ENCODE measurements around the gene PDE4D. TPM values are rescaled to one million over a fixed set of nuclear protein-coding genes. Genes with fewer than 3 reads are reported as not detected.

The PDE4D gene
- total RNA-seq, 4 donors from 2014 or later: 15.9 to 66.3 (median 48.7) TPM

DNA sequence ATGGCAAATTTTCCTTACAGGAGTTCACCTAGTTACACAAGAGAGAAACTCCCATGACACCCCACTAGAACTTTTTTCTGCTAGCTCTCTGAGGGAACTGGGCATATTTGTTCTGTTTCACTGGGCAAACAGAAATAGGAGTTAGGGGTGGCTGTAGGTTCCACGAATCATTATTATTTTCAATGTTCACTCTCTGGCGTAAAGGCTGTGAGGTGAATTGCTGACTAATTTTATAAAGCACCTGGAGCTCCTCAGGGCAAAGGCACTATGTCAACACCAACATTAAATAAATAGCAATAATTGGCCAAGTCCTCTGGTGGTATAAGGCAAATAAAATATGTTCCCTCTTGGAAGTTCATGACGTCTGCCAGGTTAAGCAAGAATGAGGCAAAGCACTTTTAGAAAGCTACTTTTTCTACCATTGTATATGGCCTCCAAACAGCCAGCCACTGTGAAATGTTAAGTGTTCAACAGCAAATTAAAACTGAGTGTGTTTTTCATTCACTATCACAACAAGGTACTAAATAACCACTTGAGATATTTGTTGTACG lies 344.6 kb downstream of the PDE4D start:
- Histone ChIP-seq H3K4me1 (peaks cover 0 to 4% (median 2%) of the 10 kb centered on the region in 4 donors), H3K27me3 (no peaks in the 10 kb centered on the region), H3K36me3 (no peaks in the 10 kb centered on the region), H3K4me3 (no peak overlapping the region), H3K9me3 (no peaks in the 10 kb centered on the region), H3K27ac (no peak overlapping the region)
- TF ChIP-seq POLR2A (IDR thresholded peaks at IDR 0.05): no peak
- TF ChIP-seq, protein P1, sequence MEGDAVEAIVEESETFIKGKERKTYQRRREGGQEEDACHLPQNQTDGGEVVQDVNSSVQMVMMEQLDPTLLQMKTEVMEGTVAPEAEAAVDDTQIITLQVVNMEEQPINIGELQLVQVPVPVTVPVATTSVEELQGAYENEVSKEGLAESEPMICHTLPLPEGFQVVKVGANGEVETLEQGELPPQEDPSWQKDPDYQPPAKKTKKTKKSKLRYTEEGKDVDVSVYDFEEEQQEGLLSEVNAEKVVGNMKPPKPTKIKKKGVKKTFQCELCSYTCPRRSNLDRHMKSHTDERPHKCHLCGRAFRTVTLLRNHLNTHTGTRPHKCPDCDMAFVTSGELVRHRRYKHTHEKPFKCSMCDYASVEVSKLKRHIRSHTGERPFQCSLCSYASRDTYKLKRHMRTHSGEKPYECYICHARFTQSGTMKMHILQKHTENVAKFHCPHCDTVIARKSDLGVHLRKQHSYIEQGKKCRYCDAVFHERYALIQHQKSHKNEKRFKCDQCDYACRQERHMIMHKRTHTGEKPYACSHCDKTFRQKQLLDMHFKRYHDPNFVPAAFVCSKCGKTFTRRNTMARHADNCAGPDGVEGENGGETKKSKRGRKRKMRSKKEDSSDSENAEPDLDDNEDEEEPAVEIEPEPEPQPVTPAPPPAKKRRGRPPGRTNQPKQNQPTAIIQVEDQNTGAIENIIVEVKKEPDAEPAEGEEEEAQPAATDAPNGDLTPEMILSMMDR (IDR thresholded peaks at IDR 0.05): no peak
- no peak for TF ChIP-seq EP300 (IDR thresholded peaks at IDR 0.05)
- no peak for DNase-seq (ENCODE audit: low spot score in 2 of 2)
- WGBS, 2 donors: 84 to 94% methylated on average over 4 of the region's 4 CpGs

DNA sequence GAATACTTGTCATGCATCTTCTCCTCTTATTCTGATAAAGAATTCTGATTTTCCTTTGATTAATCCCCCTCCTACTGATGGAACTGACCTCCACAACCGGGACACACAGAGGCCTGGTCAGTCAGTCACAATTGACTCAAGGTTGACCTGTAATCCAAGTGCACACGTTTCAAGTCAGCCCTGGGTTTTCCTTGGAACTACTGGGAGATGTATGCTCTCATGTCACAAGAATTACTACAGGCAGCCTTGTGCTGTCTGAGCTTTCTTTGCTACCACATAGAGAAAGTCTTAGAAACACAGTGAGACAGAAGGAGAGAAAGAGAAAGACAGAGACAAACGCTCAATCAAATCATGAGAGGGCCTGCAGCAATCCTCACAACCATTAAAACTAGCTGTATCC lies 345.8 kb downstream of the PDE4D start:
- no peak overlapping the region for H3K4me3 ChIP-seq
- H3K27ac ChIP-seq: no peak overlapping the region
- H3K9me3 ChIP-seq: no peaks in the 10 kb centered on the region
- H3K27me3 ChIP-seq: no peaks in the 10 kb centered on the region
- WGBS, 2 donors: 42 to 59% methylated on average over 3 of the region's 3 CpGs
- H3K4me1 ChIP-seq: peaks cover 0 to 15% (median 2%) of the 10 kb centered on the region in 4 donors
- no peak for DNase-seq (ENCODE audit: low spot score in 2 of 2)
- no peaks in the 10 kb centered on the region for H3K36me3 ChIP-seq
- TF ChIP-seq, protein P1 (IDR thresholded peaks at IDR 0.05): no peak

DNA sequence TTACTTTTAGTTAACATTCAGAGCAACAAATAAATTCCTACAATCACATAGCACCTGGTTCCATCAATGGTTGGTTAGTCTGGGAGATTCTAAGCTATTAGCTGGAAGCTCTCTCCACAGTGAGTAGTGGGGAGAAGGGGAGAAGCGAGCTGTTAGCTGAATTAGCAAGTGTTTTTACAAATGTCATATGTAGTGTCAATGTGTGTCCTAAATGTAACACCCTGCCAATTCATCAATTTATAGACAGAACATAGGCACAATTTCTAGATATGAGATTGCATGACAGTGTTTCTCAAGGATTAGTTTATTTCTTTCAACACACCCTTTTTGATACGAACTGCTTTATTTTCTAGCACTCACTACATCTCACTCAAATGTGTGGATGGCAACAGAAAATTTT lies 349.0 kb downstream of the PDE4D start:
- Histone ChIP-seq H3K9me3 (no peaks in the 10 kb centered on the region), H3K4me1 (peaks cover 0 to 19% (median 2%) of the 10 kb centered on the region in 4 donors), H3K4me3 (no peak overlapping the region), H3K27ac (no peak overlapping the region), H3K27me3 (no peaks in the 10 kb centered on the region), H3K36me3 (no peaks in the 10 kb centered on the region)
- no peak for DNase-seq (ENCODE audit: low spot score in 2 of 2)
- 94 to 95% methylated on average over 2 of the region's 2 CpGs for WGBS, 2 donors
- TF ChIP-seq POLR2A (IDR thresholded peaks at IDR 0.05) (no peak), EP300 (IDR thresholded peaks at IDR 0.05) (no peak)
- TF ChIP-seq, protein P1 (IDR thresholded peaks at IDR 0.05): no peak

DNA sequence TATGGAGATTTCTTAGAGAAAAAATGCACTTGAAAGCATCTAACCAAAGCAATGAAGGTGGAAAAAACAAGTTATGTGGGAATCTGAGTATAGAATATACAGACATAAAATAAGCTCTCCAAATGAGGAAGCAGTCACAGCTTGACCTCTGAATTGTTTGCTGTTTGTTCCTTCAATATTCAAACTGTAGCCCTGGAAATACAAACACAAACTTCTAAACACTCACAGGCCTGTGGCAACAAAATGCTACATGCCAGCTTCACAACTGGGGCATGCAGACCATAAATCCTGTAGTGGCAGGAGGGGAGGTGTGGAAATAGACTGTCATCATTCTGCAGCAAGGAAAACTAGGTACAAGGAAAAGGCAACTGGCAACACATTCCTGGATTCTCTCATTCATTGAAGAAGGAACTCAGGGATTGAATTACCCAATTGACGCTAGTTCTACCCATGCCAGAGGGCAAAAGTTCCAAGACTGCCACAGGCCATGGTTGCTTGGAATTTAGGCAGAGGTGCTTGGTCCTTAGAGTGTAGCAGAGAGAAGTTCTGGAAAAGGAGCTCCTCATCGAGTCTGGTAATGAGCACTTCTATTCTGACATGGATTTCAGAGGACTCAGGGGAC lies 349.6 kb downstream of the PDE4D start:
- Histone ChIP-seq H3K9me3 (no peaks in the 10 kb centered on the region), H3K27me3 (no peaks in the 10 kb centered on the region), H3K36me3 (no peaks in the 10 kb centered on the region), H3K27ac (no peak overlapping the region), H3K4me3 (no peak overlapping the region), H3K4me1 (peaks cover 0 to 19% (median 2%) of the 10 kb centered on the region in 4 donors)
- TF ChIP-seq POLR2A (IDR thresholded peaks at IDR 0.05): no peak
- no peak for TF ChIP-seq EP300 (IDR thresholded peaks at IDR 0.05)
- TF ChIP-seq, protein P1 (IDR thresholded peaks at IDR 0.05): no peak
- WGBS, 2 donors: 41 to 48% methylated on average over 2 of the region's 2 CpGs
- no peak for DNase-seq (ENCODE audit: low spot score in 2 of 2)

Measured in tibial nerve (tissue), 4 donors.